Stimulated activated CD4-positive, alpha-beta T cell treated with anti-CD3 and anti-CD28 coated beads, Interleukin-1b, Interleukin-23, amount 100 ng/mL, for 4 hours (primary cell): ENCODE measurements around the gene ATXN2.
A peak's percentile ranks its signal among the peaks of the same experiment; 100 is the strongest.
"Not testable (repeated sequence)": the region's sequence is repeated elsewhere in the genome, so short reads cannot be mapped to it uniquely, and the experiment has no call there.

Experiments
- DNase-seq, 2 donors: peaks; one replicate each; pipeline ENCODE4 v3.0.0-alpha.2; 2020; ENCODE audit warnings: low read depth in 2 of 2

Gene ATXN2

DNA sequence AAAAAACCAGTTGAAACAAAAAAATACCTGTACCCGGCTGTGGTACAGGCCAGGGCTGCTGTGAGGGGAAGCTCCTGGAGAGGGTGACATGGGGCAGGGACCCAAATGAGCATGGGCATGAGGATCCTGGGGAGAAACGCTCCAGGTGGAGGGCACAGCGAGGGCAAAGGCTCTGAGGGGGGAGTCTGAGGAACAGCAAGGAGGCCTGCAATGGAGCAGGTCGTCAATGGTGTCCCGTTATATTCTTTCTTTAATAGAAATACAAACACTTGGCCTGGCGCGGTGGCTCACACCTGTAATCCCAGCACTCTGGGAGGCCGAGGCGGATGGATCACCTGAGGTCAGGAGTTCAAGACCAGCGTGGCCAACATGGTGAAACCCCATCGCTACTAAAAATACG lies 1.9 kb upstream of the ATXN2 start:
- DNase-seq, result not testable (repeated sequence)

DNA sequence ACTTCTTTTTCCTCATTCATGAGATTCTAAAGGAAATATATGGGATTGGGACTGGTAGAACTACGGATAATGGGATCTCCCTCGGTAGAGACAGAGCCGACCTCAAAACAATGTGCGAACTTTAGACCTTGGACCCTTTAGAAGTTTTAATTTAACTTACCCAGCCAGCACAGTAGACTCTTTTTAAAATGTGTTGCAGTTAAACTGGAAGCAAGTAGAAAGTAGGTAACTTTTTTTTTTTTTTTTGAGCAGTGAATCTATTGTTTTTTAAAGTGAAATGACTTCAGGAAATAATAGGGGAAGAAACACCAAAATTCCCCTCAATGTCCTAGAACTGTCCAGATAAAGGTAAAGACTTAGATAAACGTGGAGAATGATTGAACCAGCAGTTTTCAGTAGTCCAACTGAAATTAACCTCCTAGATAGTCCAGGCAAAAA lies 1.1 kb upstream of the ATXN2 start:
- DNase-seq, result no peak

GRCh38 chr12:111599453-111600204 lies 514 bp upstream of the ATXN2 start:
- peak; percentile 82 to 83 for DNase-seq

DNA sequence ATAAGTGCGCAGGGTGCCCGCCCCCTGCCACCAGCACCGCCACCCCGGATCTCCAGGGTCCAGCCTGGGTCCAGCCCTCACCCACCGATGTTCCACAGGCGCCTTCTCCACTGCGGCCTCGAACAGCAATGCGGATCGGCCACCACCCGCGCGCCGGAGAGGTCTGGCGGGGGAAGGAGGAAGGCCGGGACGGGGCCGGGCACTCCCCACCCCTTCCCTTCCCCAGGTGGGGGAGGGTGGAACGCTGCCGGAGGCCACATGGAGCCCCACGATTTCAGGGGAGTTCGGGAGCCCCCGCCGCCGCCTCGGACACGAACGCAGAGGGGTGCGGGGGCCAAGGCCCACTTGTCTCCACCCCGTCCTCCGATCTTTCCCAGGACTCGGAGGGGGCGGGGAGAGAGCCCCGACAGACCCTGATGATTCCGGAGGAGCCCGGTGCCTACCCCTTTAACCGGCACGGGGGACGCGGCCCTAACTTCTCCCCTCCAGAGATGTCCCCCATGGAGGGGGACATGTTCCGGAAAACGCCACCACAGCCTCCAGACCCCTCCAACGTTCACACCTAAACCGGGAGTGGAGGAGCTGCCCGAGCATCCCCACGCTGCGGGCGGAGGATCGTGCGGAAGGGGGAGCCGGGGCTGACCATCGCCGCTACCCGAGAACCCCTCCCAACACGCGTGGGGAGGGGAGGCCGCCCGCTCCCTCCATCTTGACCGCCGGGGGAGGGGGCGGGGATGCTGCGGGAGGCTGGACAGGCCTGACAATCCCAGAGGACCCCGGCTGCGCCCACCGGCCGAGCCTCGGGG lies 1.1 kb downstream of the ATXN2 start:
- DNase-seq, result peak; percentile 6 to 22

DNA sequence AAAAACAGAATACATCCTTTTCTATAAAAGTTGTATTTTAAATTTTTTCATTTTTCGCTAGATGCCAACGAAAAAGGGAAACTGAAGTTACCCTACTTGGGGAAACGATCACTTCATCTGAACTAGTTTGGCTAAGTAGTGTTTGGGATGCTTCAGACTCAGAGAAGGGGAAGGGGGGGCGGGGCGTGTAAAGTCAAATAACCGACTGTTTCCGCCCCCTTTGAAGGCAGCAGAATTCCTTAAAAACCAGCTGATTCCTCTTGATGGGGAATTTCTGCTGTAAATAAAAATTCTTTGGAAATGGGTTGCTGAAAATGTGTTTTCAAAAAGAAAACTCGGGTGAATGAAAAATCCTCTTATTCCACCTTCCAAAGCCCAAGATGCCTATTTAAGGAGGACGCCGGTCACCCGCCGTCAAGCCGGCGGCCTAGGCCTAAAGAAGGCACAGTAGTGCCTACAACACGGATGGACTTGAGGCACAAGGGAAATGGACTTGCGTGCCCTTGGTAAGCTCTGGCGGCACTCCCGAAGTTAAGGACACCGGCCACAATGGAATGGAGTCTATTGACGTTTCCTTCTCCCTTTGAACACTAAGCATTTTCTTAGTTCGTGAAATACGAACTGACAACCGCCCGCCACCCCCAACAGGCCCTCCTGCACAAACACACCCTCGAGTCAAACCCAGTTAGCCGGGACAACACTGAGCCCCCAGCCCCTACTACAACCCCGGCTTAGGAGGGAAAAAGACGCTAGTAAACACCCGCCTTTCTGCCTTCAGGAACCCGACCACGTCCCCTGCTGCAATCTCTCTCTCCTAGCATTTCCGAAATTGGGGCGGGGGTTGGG lies 1.9 kb downstream of the ATXN2 start:
- peak in 1 of 2 donors; percentile 11 for DNase-seq

DNA sequence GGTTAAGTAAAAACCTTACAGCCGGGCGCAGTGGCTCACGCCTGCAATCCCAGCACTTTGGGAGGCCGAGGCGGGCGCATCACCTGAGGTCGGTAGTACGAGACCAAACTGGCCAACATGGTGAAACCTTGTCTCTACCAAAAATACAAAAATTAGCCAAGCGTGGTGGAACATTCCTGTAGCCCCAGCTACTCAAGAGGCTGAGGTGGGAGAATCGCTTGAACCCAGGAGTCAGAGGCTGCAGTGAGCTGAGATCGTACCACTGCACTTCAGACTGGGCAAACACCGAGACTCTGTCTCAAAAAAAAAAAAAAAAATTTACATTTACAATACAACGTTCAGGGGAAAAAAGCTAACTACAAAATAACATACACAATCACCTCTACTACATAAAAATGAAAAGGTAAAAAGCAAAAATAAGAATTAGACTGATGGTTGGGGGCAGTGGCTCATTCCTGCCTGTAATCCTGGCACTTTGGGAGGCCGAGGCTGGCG lies 3.7 kb downstream of the ATXN2 start:
- DNase-seq, result not testable (repeated sequence)

GRCh38 chr12:111591399-111592010 lies 7.6 kb downstream of the ATXN2 start:
- DNase-seq, result not testable (repeated sequence)

DNA sequence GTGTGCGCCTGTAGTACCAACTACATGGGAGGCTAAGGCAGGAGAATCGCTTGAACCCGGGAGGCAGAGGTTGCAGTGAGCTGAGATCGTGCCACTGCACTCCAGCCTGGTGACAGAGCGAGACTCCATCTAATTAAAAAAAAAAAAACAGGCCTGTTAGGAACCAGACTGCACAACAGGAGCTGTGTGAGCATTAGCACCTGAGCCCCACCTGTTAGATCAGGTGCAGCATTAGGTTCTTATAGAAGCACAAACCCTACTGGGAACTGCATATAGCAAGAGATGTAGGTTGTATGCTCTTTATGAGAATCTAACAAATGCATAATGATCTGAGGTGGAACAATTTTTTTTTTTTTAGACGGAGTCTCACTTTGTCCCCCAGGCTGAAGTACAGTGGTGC lies 8.6 kb downstream of the ATXN2 start:
- no peak for DNase-seq

- DNase-seq, result no peak
These were observed 9.5 kb downstream of the ATXN2 start for GRCh38 chr12:111589601-111590000.

DNA sequence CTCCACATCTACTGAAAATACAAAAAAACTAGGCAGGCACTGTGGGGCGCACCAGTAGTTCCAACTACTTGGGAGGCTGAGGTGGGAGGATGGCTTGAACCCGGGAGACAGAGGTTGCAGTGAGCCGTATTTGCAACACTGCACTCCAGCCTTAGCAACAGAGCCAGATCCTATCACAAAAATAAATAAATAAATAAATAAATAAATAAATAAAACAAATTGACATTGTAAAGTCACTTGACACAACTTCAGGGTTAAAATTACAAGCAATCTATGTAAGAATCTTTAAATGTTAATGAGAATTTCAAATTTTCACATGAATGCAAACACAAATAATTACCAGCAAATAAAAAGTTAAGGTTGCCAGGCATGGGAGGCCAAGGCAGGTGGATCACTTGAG lies 11.1 kb downstream of the ATXN2 start:
- no peak for DNase-seq

DNA sequence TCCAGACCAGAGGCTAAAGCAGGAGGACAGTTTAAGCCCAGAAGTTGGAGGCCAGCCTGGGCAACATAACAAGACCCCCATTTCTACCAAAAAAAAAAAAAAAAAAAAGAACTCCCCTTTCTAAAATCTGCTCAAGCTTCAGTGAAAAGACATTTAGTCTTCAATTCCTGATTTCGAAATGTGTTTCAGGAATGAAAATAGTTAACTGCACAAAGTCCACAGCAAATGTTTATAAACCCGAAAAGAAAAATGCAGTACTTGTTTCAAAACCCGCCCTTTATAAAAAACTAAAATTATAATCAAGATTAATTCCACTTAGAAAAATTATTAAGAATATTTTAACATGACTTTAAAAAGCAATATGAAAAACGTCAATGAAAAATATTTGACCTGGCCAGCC lies 12.1 kb downstream of the ATXN2 start:
- no peak for DNase-seq

DNA sequence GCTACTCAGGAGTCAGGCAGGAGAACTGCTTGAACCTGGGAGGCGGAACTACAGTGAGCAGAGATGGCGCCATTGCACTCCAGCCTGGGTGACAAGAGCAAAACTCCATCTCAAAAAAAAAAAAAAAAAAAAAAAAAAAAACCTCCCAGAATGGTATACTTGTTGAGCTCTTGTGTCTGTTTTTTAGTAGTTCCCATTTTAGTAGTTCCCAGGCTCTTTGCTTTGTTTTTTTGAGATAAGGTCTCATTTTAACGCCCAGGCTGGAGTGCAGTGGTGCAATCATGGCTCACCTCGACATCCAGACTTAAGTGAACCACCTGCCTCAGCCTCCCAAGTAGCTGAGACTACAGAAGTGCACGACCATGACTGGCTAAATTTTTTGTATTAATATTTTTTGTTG lies 13.4 kb downstream of the ATXN2 start:
- DNase-seq, result no peak

GRCh38 chr12:111584959-111585358 lies 14.2 kb downstream of the ATXN2 start:
- no peak for DNase-seq

- not testable (repeated sequence) for DNase-seq
These were observed 15.6 kb downstream of the ATXN2 start for GRCh38 chr12:111583506-111583905.

GRCh38 chr12:111582133-111582747 lies 16.9 kb downstream of the ATXN2 start:
- DNase-seq, result no peak

DNA sequence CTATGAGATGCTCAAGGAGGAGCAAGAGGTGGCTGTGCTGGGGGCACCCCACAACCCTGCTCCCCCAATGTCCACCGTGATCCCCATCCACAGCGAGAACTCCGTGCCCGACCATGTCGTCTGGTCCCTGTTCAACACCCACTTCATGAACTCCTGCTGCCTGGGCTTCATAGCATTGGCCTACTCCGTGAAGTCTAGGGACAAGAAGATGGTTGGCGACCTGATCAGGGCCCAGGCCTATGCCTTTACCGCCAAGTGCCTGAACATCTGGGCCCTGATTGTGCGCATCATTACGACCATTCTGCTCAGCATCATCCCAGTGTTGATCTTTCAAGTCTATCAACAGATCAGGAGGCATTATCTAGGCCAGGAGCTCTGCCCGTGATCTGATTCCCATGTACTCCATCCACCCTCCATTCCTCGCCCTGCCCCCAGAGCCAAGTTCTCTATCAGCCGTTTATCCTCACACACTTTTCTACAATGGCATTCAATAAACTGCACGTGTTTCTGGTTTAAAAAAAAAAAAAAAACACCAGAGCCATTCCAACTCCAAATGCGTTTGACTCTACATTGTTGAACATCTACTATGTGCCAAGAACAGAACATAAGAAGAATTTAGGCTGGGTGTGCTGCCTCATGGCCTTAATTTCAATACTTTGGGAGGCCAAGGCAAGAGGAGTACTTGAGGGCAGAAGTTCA lies 17.5 kb downstream of the ATXN2 start:
- no peak for DNase-seq

DNA sequence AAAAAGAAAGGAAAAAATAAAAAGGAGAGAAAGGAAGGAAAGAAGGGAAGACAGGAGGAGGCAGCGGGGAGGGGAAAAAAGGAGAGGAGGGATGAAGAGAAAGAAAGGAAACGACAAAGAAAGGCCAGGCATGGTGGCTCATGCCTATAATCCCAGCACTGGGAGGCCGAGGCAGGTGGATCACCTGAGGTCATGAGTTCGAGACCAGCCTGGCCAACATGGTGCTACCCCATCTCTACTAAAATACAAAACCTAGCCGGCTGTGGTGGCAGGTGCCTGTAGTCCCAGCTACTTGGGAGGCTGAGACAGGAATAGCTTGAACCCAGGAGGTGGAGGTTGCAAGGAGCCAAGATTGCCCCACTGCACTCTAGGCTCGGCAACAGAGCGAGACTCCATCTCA lies 18.4 kb downstream of the ATXN2 start:
- DNase-seq, result no peak

DNA sequence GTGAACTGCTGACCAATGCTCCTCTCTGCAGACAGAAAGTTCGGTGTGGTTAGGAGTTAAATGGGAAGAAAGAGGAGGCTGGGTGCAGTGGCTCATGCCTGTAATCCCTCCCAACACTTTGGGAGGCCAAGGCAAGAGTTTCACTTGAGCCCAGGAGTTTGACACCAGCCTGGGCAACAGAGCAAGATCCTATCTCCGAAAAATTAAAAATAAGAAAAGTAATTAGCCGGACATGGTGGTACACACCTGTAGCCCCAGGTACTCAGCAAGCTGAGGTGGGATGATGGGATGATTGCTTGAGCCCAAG lies 19.0 kb downstream of the ATXN2 start:
- no peak for DNase-seq

- DNase-seq, result no peak
These were observed 20.2 kb downstream of the ATXN2 start for GRCh38 chr12:111578971-111579340.

DNA sequence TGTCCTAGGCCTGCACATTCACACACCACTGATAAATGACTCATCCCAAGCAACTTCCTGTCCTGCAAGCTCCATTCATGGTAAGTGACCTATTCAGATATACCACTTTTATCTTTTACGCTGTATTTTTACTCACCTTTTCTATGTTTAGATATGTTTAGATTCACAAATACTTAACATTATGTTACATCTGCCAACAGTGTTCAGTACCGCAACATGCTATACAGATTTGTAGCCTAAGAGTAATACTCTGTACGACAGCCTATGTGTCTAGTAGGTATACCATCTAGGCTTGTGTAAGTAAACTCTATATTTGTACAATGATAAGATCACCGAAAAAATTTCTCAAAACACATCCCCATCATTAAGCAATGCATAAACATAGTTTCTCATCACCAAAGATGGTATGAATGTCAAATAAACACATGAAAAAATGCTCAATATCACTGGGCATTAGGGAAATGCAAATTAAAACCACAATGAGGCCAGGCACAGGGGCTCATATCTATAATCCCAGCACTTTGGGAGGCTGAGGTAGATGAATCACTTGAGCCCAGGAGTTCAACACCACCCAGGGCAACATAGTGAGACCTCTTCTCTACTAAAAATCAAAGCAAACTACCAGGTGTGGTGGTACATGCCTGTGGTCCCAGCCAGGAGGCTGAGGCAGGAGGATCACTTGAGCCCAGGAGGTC lies 20.7 kb downstream of the ATXN2 start:
- no peak for DNase-seq
